ENCODE measurements around the gene SYNGR3.

GRCh38 chr16:1992704-1993317, 3.0 kb downstream of the SYNGR3 start:
- TF ChIP-seq CTCF (conservative IDR thresholded peaks at IDR 0.05 in 1 of 2, IDR thresholded peaks at IDR 0.05 in 1 of 2; ENCODE audit: low read depth in 1 of 2, low read length in 2 of 2): no peak
- TF ChIP-seq EZH2 (IDR thresholded peaks at IDR 0.05; ENCODE audit: low read length, missing control alignments): no peak

Measured in fibroblast of lung (primary cell).